ENCODE data around the gene ARFGAP2.

- TF ChIP-seq CTCF (IDR thresholded peaks at IDR 0.05): no peak
- no peak for TF ChIP-seq POLR2A (IDR thresholded peaks at IDR 0.05)
- no peak for TF ChIP-seq EP300 (IDR thresholded peaks at IDR 0.05)
These were observed 12.4 kb downstream of the ARFGAP2 start for GRCh38 chr11:47164321-47164720.
